ENCODE results near the gene RUBCN.
"Not testable (repeated sequence)": the region's sequence is repeated elsewhere in the genome, so short reads cannot be mapped to it uniquely, and the experiment has no call there.

RUBCN gene

DNA sequence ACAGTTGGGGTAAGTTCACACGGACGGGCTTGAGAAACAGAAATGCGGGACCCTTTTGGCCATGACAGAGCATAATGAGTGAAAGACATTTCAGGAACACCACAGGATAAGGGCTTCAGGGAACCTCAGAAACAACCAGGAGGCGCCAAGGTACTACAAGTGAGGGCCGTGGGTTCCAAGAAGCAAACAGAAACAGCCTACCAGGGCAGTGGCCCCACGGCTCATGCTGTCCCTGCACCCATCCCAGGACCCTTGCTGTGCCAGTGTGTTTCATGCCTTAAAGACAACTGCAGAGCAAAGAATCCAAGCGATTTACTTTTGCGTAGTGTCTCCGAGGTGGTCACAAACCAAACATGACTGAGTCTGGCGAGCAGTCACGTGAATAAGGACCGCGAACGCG is 54.0 kb downstream of the RUBCN start:
- peak in 1 of 2 donors; percentile 8 for DNase-seq

DNA sequence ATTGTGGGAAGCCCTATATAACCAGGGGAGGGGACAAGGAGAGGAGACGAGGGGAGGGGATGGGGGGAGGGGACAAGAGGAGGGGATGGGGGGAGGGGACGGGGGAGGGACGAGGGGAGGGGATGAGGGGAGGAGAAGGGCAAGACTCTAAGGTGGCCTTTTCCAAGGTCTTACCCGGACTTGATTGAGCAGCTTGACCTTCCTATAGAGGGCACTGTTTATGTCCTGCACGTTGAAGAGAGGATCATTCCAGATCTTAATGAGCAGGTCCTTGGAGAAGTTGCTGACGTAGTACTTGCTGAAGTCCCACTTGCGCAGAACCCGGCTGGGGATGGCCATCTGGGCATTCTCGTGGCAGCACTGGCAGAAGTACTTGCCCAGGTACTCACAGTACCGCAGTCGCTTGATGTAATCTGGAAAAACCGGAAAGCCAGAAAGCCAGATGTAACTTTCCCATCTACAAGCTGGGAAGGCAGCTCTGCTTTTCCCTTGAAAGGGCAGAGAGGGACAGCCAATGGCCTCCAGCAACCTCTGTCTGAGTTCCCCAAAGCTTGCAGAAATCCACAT is 55.7 kb downstream of the RUBCN start:
- DNase-seq = no peak

GRCh38 chr3:197675951-197676350 is 60.8 kb downstream of the RUBCN start:
- no peak for DNase-seq

DNA sequence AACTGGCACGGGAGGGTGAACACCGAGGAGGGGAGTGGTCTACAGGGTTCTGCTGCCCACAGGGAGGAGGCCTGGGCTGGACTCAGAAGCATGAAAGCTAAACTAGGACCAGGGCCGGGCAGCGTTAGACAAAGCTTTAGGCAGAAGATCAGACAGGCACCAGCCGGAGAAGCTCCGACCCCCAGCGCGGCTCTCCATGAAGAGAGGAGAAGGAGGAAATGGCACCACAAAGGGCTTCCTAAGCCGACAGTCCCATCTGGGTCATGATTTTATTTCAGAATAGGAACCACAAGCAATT is 61.2 kb downstream of the RUBCN start:
- DNase-seq = no peak

DNA sequence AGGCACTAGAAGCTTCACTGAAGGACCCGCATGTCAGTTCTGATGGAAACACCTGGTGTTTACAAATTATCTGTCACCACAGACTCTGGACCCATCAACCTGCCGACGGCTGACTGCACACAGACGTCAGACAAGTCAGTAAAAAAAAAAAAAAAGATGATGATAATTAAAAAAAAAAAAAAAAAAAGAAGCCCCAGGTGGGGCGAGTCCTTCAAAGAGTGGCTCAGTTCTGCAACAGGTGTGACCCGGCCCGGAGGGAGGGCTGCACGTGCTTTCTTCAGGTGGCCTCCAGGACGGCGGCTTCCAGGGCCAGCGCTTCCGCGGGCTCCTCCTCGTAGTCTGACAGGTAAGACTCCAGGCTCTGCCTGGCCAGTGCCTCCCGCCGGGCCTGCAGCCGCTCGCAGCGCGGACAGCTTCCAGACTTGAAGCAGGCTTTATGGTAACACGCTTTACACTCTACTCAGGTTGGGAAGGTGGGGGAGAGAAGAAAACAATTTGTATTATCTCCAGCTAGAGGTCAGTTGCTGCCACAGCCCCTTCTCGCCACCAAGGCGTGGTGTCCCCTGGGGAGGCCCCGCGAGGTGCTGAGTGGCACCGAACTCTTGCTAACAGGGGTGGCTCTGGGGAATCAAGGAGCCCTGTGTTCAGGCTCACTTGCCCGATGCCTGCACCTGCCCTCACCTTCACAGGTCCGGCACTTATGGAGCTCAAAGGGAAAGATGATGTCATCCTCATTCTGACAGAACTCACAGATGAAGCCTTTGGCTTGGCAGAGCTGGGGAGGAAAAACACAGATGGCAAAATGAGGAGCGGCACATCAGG is 61.8 kb downstream of the RUBCN start:
- peak in 1 of 2 donors; percentile 35 for DNase-seq

DNA sequence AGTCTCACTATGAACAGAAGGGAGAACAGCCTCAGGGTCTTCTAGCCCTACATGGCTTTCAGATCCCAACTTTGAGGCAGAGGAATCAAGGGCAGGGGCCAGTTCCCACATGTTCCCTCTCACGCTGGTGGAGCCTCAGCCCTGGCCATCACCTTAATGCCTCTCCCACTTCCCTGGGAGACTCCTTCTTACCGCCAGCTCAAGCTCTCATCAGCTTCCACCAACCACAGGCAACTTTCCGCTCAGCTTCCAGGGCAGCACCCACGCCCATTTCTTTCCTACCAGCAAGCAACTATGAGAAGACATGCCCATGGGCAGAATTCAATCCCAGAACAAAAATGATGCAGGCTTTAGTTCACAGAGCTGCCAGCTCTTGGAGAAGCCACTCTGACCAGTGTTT is 63.5 kb downstream of the RUBCN start:
- no peak for DNase-seq

DNA sequence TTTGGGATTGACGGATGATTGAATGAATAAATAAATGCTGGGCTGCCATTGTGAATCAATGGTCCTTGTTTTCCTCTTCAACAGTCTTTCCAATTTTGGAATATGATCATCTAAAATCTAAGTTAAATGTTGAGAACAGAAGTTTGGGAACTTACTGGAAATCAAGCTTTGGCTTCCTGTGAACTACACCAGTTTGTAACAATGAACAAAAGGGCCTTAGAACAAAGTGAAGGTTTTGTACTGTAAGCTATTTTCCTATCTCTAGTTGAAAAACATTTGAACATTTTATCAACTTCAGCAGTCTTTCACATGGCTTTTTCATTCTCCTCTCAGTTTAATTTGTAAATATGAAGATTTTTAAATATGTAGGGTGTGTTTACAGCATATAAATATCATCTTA is 66.3 kb downstream of the RUBCN start:
- no peak for DNase-seq

DNA sequence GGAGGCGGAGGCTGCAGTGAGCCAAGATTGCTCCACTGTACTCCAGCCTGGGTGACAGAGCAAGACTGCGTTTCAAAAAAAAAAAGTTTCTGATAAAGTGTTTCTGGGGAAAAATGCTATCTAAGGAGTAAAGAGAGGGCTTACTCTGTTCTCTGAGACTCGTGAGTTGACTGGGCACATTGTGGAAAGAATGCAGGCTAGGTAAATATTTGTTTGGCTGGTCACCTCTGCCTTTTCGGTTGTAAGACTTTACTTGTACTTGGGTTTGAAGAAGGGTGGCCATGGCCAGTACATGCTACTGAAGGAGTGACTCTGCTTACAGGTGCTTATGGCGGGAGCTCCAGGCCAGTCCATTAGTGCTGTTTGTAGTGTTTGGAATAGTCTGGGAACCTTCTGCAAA is 68.7 kb downstream of the RUBCN start:
- no peak for DNase-seq

DNA sequence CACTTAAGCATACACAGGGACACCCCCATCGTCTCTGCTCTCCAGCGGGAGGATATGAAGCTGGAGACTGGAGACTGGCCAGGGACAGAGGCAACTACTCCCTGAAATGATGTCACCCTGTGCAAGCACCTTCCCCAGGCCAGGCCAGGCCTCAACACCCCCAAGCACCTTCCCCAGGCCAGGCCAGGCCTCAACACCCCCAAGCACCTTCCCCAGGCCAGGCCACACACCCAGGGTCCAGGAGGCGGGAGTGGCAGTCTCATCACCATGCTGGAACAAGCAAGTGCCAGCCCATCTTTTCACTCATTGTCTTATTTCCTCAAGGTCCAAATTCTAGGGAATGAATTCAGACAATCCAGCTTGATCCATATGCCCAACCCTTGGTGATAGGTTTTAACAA is 69.4 kb downstream of the RUBCN start:
- not testable (repeated sequence) for DNase-seq

GRCh38 chr3:197666221-197666842 is 70.4 kb downstream of the RUBCN start:
- DNase-seq = not testable (repeated sequence)

GRCh38 chr3:197665549-197665948 is 71.2 kb downstream of the RUBCN start:
- DNase-seq = not testable (repeated sequence)

- DNase-seq = not testable (repeated sequence)
These were observed 71.6 kb downstream of the RUBCN start for GRCh38 chr3:197665142-197665491.

GRCh38 chr3:197664414-197665141 is 72.1 kb downstream of the RUBCN start:
- peak; percentile 6 to 41 for DNase-seq

- DNase-seq = not testable (repeated sequence)
These were observed 73.2 kb downstream of the RUBCN start for GRCh38 chr3:197663367-197664140.

GRCh38 chr3:197662352-197662751 is 74.4 kb downstream of the RUBCN start:
- DNase-seq = not testable (repeated sequence)

DNA sequence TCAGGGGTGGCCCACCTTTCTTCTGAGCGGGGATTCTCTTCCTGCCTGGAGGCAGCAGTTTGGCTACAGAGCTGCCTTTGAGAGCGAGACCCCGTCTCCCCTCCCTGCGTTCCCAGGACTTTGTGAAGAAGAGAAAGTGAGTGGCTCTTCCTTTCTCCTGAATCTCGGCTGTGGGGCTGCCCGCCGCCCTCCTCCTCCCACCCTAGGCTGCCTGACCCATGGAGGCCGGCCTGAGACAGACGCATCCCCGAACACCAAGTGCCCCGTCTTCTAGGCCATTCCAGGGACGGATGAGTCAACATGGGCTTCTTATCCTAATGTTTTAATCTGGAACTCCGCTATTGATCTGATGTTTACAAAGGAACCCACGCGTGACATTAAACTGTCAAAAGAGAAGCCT is 74.8 kb downstream of the RUBCN start:
- not testable (repeated sequence) for DNase-seq

DNA sequence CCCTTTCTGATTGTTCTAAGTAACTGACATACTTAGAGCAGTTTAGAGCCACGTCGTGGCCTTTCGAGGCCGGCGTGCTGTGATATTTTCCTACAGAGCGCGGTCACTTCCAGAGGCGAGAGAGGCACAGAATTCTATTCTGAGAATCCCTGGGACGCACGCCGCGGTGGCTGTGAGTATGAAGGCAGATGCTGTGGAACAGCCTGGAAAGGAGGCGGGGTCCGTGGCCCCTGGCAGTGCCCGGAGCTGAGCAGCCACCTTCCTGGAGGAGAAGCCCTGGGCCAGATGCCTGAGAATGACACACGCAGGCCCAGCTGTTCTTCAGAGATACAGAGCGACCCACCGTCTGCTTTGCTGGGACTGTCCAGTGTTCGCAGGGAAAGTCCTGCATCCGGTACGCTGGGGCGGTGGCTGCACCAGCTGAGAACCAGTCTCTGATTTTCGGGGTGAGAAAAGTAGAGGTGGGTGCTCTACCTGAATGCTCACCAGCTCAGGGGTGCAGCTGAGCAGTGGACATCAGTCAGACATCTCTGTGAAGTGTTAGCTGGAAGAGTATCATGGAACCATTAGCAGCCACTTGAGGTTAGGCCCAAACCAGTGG is 75.4 kb downstream of the RUBCN start:
- DNase-seq = not testable (repeated sequence)

GRCh38 chr3:197659701-197660100 is 77.0 kb downstream of the RUBCN start:
- DNase-seq = not testable (repeated sequence)

DNA sequence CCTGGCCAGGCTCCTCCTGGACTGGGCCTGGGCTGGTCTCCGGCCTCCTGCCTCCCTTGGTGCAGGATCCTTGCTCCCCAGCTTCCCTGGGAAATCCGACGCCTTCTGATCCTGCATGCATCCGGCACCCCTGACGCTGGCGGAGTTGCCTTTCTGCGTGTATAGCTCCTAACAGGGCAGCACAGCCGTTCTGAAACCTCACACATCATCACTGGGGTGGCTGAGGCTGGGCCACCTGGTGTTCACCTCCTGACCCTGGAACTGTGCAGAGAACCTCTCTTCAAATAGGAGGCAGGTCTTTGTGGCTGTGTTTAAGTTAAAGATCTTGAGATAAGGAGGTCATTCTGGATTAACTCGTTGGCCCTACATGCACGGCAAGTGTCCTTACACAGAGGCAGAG is 77.6 kb downstream of the RUBCN start:
- DNase-seq = not testable (repeated sequence)

DNA sequence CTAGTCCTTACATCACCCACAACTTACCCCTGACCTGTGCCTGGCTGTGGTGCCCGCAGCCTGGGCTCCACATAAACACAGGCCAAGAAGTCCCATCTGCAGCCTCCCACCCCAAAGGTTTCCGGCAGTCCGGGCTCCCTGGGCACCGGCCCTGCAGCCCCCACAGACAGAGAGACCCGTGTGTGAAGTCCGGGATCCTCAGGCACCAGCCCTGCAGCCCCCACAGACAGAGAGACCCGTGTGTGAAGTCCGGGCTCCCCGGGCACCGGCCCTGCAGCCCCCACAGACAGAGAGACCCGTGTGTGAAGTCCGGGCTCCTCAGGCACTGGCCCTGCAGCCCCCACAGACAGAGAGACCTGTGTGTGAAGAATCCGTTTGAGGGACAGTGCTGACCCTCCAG is 78.0 kb downstream of the RUBCN start:
- not testable (repeated sequence) for DNase-seq

- DNase-seq = not testable (repeated sequence)
These were observed 79.0 kb downstream of the RUBCN start for GRCh38 chr3:197657541-197658292.

GRCh38 chr3:197656960-197657359 is 79.7 kb downstream of the RUBCN start:
- not testable (repeated sequence) for DNase-seq
